RPMI8226 (cell line): Measurements from ENCODE around the gene XRCC3.
"Not testable (repeated sequence)": the region's sequence is repeated elsewhere in the genome, so short reads cannot be mapped to it uniquely, and the experiment has no call there.

Source experiments
- DNase-seq: peaks from one replicate; pipeline ENCODE4 v3.0.0-alpha.2; 2015

The XRCC3 gene

GRCh38 chr14:103705118-103705503 lies 10.1 kb downstream of the XRCC3 start:
- DNase-seq: no peak

GRCh38 chr14:103704708-103705107 lies 10.5 kb downstream of the XRCC3 start:
- DNase-seq: no peak

- DNase-seq: no peak
Measured at GRCh38 chr14:103703433-103704385, 11.5 kb downstream of the XRCC3 start.

GRCh38 chr14:103702497-103703432 lies 12.5 kb downstream of the XRCC3 start:
- DNase-seq: no peak

- no peak for DNase-seq
Measured at GRCh38 chr14:103702095-103702494, 13.2 kb downstream of the XRCC3 start.

- DNase-seq: no peak
Measured at GRCh38 chr14:103700753-103701490, 14.3 kb downstream of the XRCC3 start.

- DNase-seq: no peak
Measured at GRCh38 chr14:103699901-103700752, 15.1 kb downstream of the XRCC3 start.

GRCh38 chr14:103699261-103699661 lies 16.0 kb downstream of the XRCC3 start:
- no peak for DNase-seq

- DNase-seq: peak; percentile 73
Measured at GRCh38 chr14:103698380-103699260, 16.6 kb downstream of the XRCC3 start.

- no peak for DNase-seq
Measured at GRCh38 chr14:103697603-103698379, 17.5 kb downstream of the XRCC3 start.

GRCh38 chr14:103697206-103697602 lies 18.0 kb downstream of the XRCC3 start:
- DNase-seq: no peak

- DNase-seq: no peak
Measured at GRCh38 chr14:103696466-103697071, 18.7 kb downstream of the XRCC3 start.

GRCh38 chr14:103696070-103696402 lies 19.2 kb downstream of the XRCC3 start:
- no peak for DNase-seq

GRCh38 chr14:103695296-103696069 lies 19.8 kb downstream of the XRCC3 start:
- no peak for DNase-seq

GRCh38 chr14:103694572-103695026 lies 20.7 kb downstream of the XRCC3 start:
- DNase-seq: no peak

GRCh38 chr14:103693515-103693914 lies 21.7 kb downstream of the XRCC3 start:
- no peak for DNase-seq

- DNase-seq: no peak
Measured at GRCh38 chr14:103692871-103693270, 22.4 kb downstream of the XRCC3 start.

- DNase-seq: no peak
Measured at GRCh38 chr14:103692159-103692558, 23.1 kb downstream of the XRCC3 start.

- not testable (repeated sequence) for DNase-seq
Measured at GRCh38 chr14:103691655-103692054, 23.6 kb downstream of the XRCC3 start.
